HS-27A (cell line): Measurements from ENCODE around the gene RFT1.

Source experiments
- DNase-seq: peaks from one replicate; pipeline ENCODE4 v3.0.0-alpha.2; 2012; ENCODE audit warnings: low read depth, missing footprints

The RFT1 gene, protein sequence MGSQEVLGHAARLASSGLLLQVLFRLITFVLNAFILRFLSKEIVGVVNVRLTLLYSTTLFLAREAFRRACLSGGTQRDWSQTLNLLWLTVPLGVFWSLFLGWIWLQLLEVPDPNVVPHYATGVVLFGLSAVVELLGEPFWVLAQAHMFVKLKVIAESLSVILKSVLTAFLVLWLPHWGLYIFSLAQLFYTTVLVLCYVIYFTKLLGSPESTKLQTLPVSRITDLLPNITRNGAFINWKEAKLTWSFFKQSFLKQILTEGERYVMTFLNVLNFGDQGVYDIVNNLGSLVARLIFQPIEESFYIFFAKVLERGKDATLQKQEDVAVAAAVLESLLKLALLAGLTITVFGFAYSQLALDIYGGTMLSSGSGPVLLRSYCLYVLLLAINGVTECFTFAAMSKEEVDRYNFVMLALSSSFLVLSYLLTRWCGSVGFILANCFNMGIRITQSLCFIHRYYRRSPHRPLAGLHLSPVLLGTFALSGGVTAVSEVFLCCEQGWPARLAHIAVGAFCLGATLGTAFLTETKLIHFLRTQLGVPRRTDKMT

DNA sequence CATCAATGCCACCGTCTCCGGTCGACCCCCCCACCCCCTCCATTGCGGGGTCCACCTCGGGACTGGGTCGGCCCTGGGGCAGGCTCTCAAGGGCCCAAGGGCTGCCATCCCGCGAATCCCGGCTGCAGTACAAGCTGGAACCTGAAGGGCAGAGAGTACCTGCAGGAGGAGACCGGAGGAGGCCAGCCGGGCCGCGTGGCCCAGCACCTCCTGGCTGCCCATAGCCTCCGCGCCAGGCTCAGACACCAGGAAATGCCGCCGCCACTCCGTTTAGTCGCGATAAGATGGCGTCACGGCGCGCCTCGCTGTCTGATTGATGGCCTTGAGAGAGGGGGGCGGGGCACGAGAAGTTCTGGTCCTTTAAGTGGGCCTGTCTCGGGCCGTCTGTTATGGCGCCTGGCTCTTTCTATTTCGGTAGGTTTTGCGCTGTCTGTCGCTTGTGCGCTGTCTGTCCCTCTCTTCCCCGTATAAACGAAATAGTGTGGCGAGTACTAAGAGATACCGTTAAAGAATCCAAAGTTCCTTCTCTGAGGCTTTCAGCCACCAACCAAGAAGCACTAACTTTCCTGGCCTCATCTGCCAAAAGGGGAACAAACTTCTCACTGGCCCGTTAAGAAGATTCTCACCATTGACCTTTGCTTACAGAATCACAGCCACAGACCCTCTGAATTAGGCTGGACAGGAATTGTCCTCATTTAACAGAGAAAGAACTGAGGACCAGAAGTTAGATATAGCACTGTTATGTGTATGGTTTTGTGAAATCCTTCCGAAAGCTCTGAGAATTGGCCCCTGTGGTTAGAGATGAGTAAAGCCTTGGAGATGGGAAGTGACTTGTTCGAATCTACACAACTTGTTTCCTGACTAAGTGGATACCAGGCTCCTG lies at the start of gene RFT1:
RFT1 (minus strand) TSS at position 257 of the 883 bp plus-strand sequence; CDS start at position 222, 35 bp downstream.
- DNase-seq: peak; percentile 89

DNA sequence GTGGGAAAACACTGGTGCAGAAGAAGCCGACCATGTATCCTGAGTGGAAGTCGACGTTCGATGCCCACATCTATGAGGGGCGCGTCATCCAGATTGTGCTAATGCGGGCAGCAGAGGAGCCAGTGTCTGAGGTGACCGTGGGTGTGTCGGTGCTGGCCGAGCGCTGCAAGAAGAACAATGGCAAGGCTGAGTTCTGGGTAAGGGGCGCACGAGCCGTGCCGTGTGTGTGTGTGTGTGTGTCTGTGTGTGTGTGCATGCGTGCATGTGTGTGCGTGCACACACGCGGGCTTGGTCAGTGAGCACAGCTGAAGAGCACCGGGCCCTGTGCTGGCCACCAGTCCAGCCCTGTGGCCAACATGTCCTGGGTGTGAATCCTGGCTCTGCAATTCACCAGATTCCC lies 49.3 kb upstream of the RFT1 start:
- DNase-seq: no peak

DNA sequence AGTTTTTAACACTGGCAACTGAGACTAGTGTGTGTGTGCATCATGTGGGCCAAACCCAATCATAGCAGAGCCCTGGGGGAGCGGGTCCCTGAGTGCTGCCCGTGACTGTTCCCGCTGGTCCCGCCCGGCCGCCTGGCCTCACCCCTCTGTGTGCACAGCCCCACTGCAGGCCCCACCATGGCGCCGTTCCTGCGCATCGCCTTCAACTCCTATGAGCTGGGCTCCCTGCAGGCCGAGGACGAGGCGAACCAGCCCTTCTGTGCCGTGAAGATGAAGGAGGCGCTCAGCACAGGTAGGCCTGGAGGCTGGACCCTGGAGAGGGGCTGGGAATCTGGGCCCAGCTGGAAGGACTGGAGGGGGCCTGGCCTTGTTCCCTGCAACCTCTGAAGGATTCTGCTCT lies 48.0 kb upstream of the RFT1 start:
- DNase-seq: no peak

DNA sequence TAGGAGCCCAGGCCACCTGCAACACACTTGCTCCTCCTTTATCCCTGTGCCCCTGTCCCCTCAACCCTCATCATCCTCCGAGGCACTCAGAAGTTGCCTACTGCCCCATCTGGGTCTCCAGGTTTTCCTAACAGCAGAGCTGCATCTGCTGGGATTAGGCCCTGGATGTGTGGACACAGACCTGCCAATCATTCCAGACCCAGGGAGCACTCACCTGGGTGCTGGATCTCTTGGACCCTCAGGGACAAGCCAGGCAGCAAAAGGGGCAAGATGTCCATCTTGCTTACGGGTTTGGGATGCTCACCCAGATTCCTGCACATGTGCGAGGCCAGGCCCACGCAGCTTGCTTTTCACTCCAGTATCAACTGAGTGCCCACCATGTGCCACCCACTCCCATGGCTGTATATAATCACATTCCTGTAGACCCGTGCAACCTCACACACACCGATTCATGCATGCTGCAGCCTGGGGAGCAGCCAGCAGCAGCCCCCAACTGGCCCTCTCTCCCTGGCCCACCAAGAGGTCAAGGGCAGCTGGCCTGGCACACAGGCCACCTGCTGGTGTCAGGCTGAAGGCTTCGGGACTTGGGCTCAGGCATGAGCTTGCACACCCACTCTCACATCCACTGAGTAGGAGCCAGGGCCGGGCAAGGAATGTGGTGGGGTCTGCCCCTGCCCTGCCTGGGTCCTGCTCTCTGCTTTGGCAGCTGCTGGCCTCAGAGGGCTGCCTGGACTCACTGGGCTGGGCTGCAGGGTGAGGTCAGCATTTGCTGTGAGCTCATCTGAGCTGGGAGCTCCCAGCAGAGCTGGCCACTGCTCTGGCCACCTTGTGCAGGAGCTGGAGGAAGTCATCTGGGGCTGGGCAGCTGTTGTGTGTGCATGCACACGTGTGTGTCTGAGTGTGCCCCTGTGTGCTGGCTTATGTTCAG lies 45.6 kb upstream of the RFT1 start:
- DNase-seq: no peak

DNA sequence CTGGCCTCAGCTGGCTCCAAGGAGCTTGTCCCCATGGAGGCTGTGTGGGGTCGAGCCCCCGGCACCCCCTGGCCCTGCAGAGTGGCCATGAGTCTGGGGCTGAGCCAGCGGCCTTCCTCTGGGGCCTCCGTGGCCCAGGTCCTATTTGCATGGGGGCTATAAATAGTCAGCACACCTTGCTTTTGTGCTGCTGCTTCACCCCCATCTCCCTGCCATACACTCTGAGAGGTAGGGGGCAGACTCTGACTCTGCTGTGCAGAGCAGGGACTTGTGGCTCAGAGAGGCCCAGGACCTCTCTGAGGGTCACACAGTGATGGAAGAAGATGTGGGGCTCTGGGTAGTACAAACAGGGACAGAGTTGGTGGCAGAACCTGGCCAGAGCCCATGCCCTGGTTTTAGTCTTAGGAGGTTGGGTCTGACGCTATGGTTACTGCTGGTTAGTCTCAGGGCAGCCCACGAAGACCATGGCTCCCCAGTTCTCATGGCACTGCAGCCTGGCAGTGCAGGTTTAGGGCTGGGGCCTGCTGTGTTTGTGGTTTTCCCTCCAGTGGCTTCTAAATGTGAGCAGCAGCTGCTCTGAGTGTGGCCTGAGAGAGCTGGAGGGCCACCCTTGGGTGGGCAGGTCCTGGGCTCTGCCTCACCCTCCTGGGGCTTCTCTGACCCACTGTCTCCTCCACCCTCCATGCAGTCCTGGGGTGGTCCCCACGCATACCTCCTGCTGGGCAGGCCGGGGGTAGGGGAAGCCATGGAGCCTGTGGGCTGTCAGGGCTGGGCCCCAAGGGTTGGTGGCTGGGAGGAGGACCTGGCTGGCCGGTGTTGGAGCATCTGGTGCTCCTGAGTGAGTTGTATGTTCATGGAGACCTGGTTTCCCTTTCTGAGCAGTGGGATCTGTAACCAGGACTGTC lies 44.4 kb upstream of the RFT1 start:
- no peak for DNase-seq

GRCh38 chr3:53173107-53173506 lies 42.9 kb upstream of the RFT1 start:
- DNase-seq: no peak

GRCh38 chr3:53171827-53172505 lies 41.7 kb upstream of the RFT1 start:
- no peak for DNase-seq

DNA sequence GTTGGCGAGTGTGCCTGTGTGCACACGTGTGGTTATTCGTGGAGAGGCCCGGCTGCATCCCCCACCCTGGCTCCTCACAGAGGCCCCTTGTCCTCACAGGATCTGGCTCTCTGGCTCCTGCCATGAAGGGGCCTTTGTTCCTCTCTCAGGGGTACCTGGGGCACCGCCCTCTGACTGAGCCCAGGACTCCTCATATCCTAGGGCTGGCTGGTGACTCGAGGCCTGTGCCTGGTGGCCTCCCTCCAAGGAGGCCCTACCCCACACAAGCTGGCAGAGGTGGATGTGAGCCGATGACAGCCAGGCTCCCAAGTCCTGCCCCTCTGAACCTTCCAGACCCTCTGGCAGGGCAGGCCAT lies 40.8 kb upstream of the RFT1 start:
- DNase-seq: no peak

- DNase-seq: no peak
These were observed 40.3 kb upstream of the RFT1 start for GRCh38 chr3:53170325-53171063.

GRCh38 chr3:53169832-53170324 lies 39.6 kb upstream of the RFT1 start:
- no peak for DNase-seq

DNA sequence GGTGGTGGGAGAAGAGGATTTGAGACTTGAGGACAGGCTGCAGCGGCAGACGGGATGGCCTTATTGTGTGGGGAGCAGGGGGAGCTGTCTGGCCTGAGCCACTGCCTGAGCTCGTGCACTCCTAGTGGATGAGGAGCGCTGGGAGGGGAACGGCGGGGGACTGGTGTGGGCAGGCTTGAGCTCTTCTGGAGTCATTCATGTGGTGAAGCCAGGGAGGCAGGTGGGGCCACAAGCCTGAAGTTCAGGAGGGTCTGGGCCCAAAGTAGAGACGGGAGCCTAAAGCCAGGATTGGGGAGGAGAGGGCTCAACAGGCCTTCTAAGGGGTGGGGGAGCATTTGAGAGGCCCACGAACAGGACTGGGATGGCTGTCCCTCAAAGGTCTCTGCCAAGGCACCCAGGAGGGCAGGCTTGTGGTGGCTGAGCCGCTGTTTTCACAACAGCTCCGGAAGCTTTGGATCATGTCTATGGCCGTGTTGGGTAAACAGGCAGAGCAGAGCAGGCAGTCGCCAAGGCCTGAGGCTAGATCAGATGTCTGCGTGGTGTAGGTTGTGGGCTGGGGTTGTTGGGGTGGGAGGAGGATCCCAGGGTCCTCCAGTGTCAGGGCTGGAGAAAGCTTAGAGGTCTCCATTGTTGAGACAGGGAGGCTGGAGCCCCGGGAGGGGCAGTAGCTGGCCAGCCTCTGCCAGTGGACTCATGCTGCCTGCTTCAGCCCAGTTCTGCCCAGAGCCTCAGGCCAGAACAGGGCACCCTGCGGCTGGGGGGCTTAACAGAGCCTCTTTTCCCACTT lies 39.0 kb upstream of the RFT1 start:
- DNase-seq: no peak

DNA sequence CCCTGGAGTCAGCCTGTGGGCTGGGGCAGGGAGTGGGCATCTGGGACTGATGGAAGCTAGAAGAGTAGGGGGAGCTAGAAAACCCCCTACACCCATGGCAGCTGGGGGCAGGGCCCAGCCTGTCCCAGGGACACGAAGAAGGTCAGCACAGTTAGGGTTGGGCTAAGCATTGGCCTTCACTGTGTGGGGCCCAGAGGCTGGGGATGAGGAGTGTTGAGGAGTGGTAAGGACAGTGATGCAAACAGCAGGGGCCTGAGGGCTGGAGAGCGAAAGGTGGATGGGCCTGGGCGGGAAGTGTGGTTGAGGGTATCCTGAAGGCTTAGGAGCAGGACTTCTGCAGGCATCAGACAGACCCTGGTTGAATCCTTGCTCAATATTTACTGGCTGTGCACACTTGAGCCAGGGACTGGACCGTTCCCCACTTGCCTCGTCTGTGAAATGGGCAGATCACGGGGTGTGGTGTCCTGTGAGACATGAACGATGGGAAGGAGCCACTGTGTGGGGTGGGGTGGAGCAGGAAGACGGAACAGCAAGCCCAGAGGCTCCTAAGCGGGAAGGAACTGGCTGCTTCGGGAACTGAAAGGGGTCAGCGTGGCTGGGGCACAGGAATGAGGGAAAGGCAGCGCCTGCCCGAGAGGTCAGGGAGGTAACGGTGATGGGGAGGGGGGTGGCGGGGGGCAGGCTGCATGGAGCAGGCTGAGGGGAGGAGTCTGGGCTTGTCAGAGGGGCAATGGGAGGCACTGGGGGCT lies 38.1 kb upstream of the RFT1 start:
- no peak for DNase-seq

- DNase-seq: no peak
These were observed 37.4 kb upstream of the RFT1 start for GRCh38 chr3:53167418-53168174.

DNA sequence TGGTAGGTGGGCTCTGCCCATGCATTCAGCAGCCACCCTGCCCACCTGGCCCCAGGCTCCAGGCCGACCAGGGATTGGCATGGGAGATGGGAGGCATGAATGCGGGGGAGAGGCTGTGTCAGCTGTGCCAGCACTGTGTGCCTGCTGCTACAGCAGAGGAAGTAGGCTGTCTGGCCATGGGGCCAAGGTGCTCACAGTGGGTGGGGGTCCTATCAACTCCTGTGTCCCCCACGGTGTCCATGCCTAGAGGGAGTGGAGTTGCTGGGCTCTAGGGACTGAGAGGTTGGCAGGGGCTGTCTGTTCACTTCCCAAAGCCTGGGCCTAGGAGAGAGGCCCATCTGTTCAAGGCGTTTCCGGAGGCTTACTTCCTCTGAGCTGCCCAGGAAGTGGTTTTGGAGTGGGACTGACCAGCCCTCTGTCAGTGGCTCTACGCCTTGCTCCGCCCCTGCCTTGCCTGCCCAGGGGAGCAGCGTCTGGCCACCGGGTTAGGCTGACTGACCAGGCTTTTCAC lies 36.6 kb upstream of the RFT1 start:
- peak; percentile 36 for DNase-seq

- no peak for DNase-seq
These were observed 36.0 kb upstream of the RFT1 start for GRCh38 chr3:53166206-53166605.

- DNase-seq: no peak
These were observed 34.7 kb upstream of the RFT1 start for GRCh38 chr3:53164911-53165310.
